IPS DF 6.9 (cell line): ENCODE measurements around the gene LY6G5C.
A peak's percentile ranks its signal among the peaks of the same experiment; 100 is the strongest.

Source experiments
- DNase-seq: peaks from one replicate; pipeline ENCODE4 v3.0.0-alpha.2; 2013; ENCODE audit warnings: low read depth, low spot score
- H3K27ac ChIP-seq: one replicate; pipeline ENCODE4 v1.5.1; 2013; ENCODE audit warnings: low read length, control low read depth
- H3K27me3 ChIP-seq: 2 replicates; pipeline ENCODE4 v1.6.1; 2013; ENCODE audit warnings: mild to moderate bottlenecking, low read length; ENCODE audit not compliant: control insufficient read depth, insufficient read depth
- H3K36me3 ChIP-seq: 2 replicates; pipeline ENCODE4 v1.6.1; 2013; ENCODE audit warnings: low read length; ENCODE audit not compliant: control insufficient read depth, insufficient read depth
- H3K4me1 ChIP-seq: 2 replicates; pipeline ENCODE4 v1.6.1; 2013; ENCODE audit warnings: low read length; ENCODE audit not compliant: control insufficient read depth, insufficient read depth
- H3K4me3 ChIP-seq: 2 replicates; pipeline ENCODE4 v1.5.1; 2013; ENCODE audit warnings: mild to moderate bottlenecking, low read length
- H3K9me3 ChIP-seq: 2 replicates; pipeline ENCODE4 v1.6.1; 2013; ENCODE audit warnings: low read length, inconsistent platforms; ENCODE audit not compliant: control insufficient read depth, insufficient read depth
- WGBS: extraction: QIAGEN DNeasy Blood & Tissue Kit; methylation state at CpG from one replicate; pipeline ENCODE4 v1.1.7; 2013; ENCODE audit warnings: mixed read lengths, missing lambda C conversion rate; ENCODE audit not compliant: insufficient read length, insufficient coverage; 5-methylcytosine and 5-hydroxymethylcytosine counted together

The LY6G5C gene

DNA sequence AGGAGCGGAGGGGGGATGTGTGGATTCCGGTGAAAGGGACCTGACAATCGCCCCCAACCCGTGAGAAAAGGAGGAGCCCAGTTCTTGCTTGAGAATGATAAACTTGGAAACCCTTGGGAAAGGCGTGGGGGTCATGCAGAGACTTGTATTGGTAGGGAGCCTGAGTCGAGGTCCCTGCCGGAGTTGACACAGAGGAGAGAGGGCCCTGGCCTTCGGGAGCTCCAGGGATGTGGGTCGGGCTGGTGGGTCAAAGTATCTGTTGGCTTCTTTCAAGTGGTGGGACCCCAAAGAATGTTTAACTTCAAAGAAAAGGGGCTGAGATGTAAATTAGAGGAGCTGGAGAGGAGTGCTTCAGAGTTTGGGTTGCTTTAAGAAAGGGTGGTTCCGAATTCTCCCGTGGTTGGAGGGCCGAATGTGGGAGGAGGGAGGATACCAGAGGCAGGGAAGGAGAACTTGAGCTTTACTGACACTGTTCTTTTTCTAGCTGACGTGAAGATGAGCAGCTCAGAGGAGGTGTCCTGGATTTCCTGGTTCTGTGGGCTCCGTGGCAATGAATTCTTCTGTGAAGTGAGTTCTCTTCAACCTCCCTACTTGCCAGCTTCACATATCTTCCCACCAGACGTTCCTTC, 14.4 kb downstream of the LY6G5C start:
- Histone ChIP-seq H3K9me3 (no peaks in the 10 kb centered on the region), H3K4me1 (peaks cover 2% of the 10 kb centered on the region; the same call in 1 of the 2 replicates), H3K27ac (no peak overlapping the region), H3K27me3 (no peaks in the 10 kb centered on the region), H3K4me3 (peak overlapping the region; percentile 98), H3K36me3 (peaks cover 35% of the 10 kb centered on the region)
- WGBS = no CpG with 5 or more reads among the region's 15 CpGs
- DNase-seq = no peak

DNA sequence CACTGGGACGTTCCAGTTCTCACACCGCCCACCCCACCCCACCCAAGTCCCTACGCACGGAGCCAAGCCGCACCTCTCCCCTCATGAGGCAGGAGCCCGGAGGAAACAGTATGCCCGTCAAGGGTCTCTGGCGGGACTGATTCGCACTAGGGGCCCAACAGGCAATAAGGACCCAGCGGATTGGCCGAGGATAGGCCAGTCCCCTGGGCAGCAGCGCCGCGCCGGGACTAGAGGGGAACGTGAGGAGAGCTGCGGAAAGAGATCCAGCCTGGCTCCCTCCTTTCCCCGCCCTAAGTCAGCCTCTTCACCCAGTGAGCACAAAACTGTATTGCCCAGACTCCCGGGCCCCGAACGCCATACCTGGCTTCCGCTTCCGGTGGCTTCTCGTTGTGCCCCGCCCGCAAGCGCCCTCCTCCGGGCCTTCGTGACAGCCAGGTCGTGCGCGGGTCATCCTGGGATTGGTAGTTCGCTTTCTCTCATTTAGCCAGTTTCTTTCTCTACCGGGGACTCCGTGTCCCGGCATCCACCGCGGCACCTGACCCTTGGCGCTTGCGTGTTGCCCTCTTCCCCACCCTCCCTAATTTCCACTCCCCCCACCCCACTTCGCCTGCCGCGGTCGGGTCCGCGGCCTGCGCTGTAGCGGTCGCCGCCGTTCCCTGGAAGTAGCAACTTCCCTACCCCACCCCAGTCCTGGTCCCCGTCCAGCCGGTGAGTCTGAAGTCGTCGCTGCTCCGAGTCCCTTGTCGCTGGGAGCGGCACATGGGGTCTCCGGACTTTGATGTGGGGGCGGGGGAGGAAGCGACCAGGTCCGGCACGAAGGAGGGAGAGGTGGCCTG, 15.1 kb downstream of the LY6G5C start, which contains the start of gene CSNK2B:
CSNK2B (plus strand) TSS at position 580 of the 836 bp plus-strand sequence. CDS start 752 bp downstream, outside the sequence.
- WGBS = no CpG with 5 or more reads among the region's 63 CpGs
- Histone ChIP-seq H3K9me3 (no peaks in the 10 kb centered on the region), H3K4me1 (peaks cover 2% of the 10 kb centered on the region; the same call in 1 of the 2 replicates), H3K27me3 (no peaks in the 10 kb centered on the region), H3K27ac (no peak within 1 kb of the TSS), H3K36me3 (peaks cover 30% of the 10 kb centered on the region), H3K4me3 (peak within 1 kb of the TSS; percentile 98)
- DNase-seq = peak; percentile 95

DNA sequence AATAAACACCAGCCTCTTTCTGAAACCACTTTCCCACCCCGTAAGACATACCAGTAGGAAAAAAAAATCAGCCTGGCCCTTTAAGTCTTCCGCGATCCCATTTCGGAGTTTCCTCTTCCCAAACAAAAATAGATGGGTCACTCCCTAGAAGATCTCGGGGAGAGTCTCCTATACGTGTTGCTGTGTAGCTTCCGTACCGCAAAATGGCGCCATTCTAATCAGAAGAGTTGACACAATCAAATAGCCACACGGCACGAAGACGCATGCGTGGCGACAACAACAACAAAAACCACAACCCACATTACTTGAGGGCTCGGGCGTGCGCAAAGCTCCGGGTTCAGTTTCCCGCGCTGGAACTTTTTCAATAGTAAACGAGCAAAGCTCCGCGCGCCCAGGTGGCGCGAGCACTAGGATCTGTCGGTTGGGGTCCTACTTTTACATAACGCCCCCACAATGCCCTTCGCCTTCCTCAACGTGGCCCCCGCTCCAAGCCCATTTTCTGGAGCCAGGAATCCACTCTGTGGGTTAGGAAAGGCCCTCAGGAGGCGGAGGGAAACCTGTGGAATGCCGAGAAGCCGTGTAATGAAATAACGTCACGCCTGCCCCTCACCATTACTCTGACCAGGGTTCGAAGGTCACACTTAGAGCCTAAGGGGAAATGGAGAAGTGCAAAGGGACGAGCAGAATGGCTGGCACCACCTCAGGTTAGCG, 15.9 kb downstream of the LY6G5C start, which contains the start of gene GPANK1:
GPANK1 (minus strand) TSS at position 208 of the 711 bp plus-strand sequence. CDS start 519 bp downstream, outside the sequence.
- H3K4me1 ChIP-seq = peaks cover 2% of the 10 kb centered on the region; the same call in 1 of the 2 replicates
- DNase-seq = no peak
- no peak within 1 kb of the TSS for H3K27ac ChIP-seq
- no peaks in the 10 kb centered on the region for H3K9me3 ChIP-seq
- H3K36me3 ChIP-seq = peaks cover 24% of the 10 kb centered on the region
- no peaks in the 10 kb centered on the region for H3K27me3 ChIP-seq
- peak within 1 kb of the TSS; percentile 98 for H3K4me3 ChIP-seq
- WGBS = no CpG with 5 or more reads among the region's 39 CpGs

DNA sequence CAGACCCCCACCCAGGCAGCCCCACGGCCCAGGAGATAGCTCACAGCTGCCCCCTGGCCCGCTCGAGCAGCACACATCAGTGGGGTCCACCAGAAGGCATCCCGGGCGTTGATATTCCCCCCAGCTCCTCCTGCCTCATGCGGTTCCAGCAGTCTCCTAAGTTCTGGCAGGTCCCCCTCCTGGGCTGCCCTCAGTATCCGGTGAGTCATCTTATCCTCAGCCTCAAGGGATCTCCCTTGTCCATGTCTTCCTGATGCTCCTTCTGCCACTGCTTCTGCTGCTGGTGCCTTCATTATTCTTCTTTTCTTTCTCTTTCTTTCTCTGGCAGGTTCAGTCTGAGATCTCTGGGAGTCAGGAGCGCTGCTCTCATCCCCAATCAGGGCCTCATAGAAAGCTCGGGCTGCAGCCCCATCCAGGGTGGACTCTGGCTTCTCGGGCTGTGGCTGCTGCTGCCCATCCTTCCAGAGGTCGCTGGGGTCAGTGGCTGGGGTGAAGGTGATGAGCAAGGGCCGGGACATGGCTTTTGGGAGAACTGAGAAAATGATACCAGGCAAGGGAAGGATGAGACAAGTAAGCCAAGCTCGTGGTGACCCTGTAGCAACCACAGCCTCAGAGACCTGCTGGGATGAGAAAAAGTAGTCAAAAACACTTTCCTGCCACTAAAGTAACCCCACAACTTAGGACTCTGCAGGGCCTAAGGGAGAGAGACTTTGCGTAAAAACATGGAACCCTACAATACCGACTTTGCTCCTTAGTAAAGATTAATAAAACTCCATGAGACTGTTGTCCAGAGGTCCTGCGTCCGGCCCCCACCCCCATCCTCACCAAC, 16.7 kb downstream of the LY6G5C start:
- H3K9me3 ChIP-seq = no peaks in the 10 kb centered on the region
- DNase-seq = no peak
- peak overlapping the region; percentile 98; the same call in 1 of the 2 replicates for H3K4me3 ChIP-seq
- H3K4me1 ChIP-seq = peaks cover 4% of the 10 kb centered on the region; the same call in 1 of the 2 replicates
- H3K27ac ChIP-seq = no peak overlapping the region
- WGBS = no CpG with 5 or more reads among the region's 17 CpGs
- H3K36me3 ChIP-seq = peaks cover 18% of the 10 kb centered on the region
- no peaks in the 10 kb centered on the region for H3K27me3 ChIP-seq

DNA sequence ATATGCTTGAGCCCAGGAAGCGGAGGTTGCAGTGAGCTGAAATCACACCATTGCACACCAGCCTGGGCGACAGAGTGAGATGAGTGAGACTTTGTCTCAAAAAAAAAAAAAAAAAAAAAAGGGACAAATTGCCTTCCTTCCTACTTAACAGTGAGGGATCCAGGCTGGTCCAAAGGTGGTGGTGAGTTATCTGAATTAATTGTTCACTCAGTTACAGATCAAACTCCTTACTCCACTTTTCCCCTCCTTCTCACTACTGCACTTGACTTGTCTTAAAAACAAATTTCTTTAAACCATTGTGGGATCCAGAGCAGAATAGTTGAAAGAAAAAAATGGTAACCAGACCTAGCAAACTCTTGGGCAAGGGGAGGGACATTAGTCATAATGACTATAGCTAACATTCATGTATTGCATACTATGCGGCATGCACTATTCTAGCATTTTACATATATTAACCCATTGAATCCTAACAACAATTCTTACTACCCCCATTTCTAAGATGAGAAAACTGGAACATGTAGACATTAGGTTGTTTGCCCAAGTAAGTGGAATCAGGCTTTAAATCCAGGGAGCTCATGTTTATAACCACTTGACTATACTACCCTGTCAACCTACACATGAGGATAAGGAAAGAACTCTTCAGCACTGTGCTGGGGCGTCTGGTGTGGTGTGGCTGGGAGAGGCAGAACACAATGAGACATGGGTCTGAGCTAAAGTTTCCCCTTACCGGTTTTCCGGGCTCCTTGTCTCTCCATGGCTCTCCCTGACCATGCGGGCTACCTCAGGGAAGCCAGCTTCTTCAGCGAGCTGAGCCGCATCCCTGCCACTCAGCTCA, 17.5 kb downstream of the LY6G5C start:
- no peak overlapping the region; the same call in 1 of the 2 replicates for H3K4me3 ChIP-seq
- WGBS = no CpG with 5 or more reads among the region's 9 CpGs

DNA sequence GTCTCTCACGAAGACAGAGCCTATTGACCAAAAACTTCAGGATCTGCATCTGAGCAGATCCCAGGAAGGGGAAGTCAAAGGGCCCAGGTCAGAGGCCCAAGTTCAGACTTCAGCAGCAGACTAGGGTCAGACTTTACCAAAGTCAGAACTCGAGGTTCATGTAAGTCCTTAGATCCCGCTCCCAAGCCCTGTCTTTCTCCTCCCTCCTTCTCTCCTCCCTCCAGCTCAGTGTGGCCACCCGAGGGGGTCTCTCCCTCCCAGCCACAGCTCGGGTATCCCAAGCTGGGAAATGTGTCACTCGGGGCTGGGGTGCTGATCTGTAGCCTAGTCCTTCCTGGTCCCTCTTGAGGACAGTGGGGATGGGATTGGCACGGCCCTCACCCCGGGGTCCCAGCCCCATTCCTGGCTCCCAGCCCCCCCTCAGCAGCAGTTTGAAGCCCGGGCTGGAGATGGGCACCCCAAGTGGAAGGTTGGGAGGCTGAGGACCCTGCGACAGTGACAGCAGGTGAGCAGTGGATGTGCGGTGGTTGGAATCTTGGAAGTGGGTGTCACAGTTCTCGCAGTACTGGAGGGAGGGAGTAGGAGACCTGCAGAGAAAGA, 18.6 kb downstream of the LY6G5C start:
- H3K27me3 ChIP-seq = no peaks in the 10 kb centered on the region
- no peaks in the 10 kb centered on the region for H3K9me3 ChIP-seq
- H3K4me1 ChIP-seq = peaks cover 4% of the 10 kb centered on the region; the same call in 1 of the 2 replicates
- no peak overlapping the region for H3K27ac ChIP-seq
- DNase-seq = no peak
- WGBS = no CpG with 5 or more reads among the region's 12 CpGs
- H3K4me3 ChIP-seq = no peak overlapping the region
- 0 out of 2 replicates have a peak, but pooled peaks cover 7% of the 10 kb centered on the region for H3K36me3 ChIP-seq

More for the DNA sequence above, 17.5 kb downstream of the LY6G5C start:
- Histone ChIP-seq H3K4me1 (peaks cover 4% of the 10 kb centered on the region; the same call in 1 of the 2 replicates), H3K27me3 (no peaks in the 10 kb centered on the region), H3K36me3 (peaks cover 11% of the 10 kb centered on the region; the same call in 1 of the 2 replicates), H3K27ac (no peak overlapping the region), H3K9me3 (no peaks in the 10 kb centered on the region)
- DNase-seq = no peak

DNA sequence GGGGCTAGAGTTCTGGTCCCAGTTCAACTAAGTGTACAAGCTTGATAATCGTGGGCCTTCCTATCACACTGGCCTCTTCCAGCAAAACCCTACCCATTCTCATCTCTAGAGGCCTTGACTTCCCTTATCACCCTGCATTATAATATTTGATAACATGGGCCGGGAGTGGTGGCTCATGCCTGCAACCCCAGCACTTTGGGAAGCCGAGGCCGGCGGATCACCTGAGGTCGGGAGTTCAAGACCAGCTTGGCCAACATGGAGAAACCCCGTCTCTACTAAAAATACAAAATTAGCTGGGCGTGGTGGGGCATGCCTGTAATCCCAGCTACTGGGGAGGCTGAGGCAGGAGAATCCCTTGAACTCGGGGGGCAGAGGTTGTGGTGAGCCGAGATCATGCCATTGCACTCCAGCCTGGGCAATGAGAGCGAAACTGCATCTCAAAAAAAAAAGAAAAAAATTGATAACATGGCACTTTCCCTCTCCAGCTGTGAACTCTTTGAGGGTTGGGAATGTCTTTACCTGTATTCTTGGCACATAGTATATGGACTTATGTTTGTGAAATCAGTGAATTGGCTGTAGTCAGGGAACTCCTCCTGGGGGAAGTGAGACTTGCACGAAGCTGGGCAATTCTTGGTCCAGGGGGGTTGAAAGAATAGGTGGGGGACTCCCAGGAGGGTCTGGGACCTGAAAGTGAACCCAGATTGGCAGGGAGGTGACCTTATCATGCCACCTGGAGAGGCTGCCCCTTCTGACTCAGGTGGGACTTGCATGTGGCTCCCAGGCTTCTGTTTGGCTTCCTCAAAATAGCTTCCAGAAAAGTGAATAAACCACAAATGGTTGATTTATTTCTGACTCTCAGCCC, 19.4 kb downstream of the LY6G5C start:
- H3K36me3 ChIP-seq = 0 out of 2 replicates have a peak, but pooled peaks cover 7% of the 10 kb centered on the region
- 0 out of 2 replicates have a peak, but pooled peaks cover 2% of the 10 kb centered on the region for H3K4me1 ChIP-seq
- H3K9me3 ChIP-seq = no peaks in the 10 kb centered on the region
- no peaks in the 10 kb centered on the region for H3K27me3 ChIP-seq
- no CpG with 5 or more reads among the region's 12 CpGs for WGBS
- H3K4me3 ChIP-seq = no peak overlapping the region
- no peak overlapping the region for H3K27ac ChIP-seq
- no peak for DNase-seq
